CD4-positive, alpha-beta memory T cell (primary cell): ENCODE results near the gene STRA6. TPM values are rescaled to one million over a fixed set of nuclear protein-coding genes. Genes with fewer than 3 reads are reported as not detected.

ENCODE experiments used
- CTCF ChIA-PET: fragments of 350-600 bp; sonication (Branson Sonifier 250); formaldehyde crosslinking; loops from one replicate; lab custom pipeline; 2021; ENCODE audit warnings: inconsistent platforms; ENCODE audit not compliant: partially characterized antibody; lab: Charles Lee
- POLR2A ChIA-PET: fragments of 350-600 bp; sonication (Branson Sonifier 250); formaldehyde crosslinking; loops from one replicate; lab custom pipeline; 2021; ENCODE audit not compliant: partially characterized antibody; lab: Charles Lee
- DNase-seq, 5 donors: peaks; one replicate each; pipeline versions ENCODE4 v3.0.0 to v3.0.0-alpha.2; 2020 to 2022; ENCODE audit warnings: mixed read lengths in 1 of 5
- H3K27ac ChIP-seq: one replicate; pipeline ENCODE4 v1.7.0; 2013; ENCODE audit warnings: low read depth, low read length
- H3K27me3 ChIP-seq: 2 replicates; pipeline ENCODE4 v1.7.0; 2013; ENCODE audit warnings: mild to moderate bottlenecking, low read length, moderate library complexity; ENCODE audit not compliant: insufficient read depth
- H3K36me3 ChIP-seq: 2 replicates; pipeline ENCODE4 v1.7.0; 2013; ENCODE audit warnings: mild to moderate bottlenecking, low read length, moderate library complexity; ENCODE audit not compliant: insufficient read depth
- H3K4me1 ChIP-seq: 2 replicates; pipeline ENCODE4 v1.7.0; 2013; ENCODE audit warnings: mild to moderate bottlenecking, low read length, moderate library complexity; ENCODE audit not compliant: insufficient read depth
- H3K4me3 ChIP-seq, 2 donors: one replicate each; pipeline ENCODE4 v1.7.0; 2013; ENCODE audit warnings: low read length in 2 of 2, mild to moderate bottlenecking in 1 of 2
- H3K9me3 ChIP-seq, 2 donors: one replicate each; pipeline ENCODE4 v1.7.0; 2013; ENCODE audit warnings: low read length in 2 of 2, control low read depth in 1 of 2; ENCODE audit not compliant: control insufficient read depth in 1 of 2
- H3K27ac Mint-ChIP-seq, 7 donors: one replicate each; pipeline ENCODE4 v1.8.0; 2020 to 2021; ENCODE audit warnings: mixed read lengths in 7 of 7, mild to moderate bottlenecking in 6 of 7, inconsistent platforms in 3 of 7, moderate library complexity in 3 of 7
- H3K27me3 Mint-ChIP-seq, 2 donors: one replicate each; pipeline ENCODE4 v1.8.0; 2020 to 2021; ENCODE audit warnings: mixed read lengths in 2 of 2
- H3K36me3 Mint-ChIP-seq, 2 donors: one replicate each; pipeline ENCODE4 v1.8.0; 2020 to 2021; ENCODE audit warnings: mixed read lengths in 2 of 2, inconsistent platforms in 1 of 2, mild to moderate bottlenecking in 1 of 2
- H3K4me1 Mint-ChIP-seq, 4 donors: one replicate each; pipeline ENCODE4 v1.8.0; 2020 to 2021; ENCODE audit warnings: mixed read lengths in 4 of 4, mild to moderate bottlenecking in 1 of 4
- H3K4me3 Mint-ChIP-seq, 8 donors: one replicate each; pipeline ENCODE4 v1.8.0; 2020 to 2021; ENCODE audit warnings: mixed read lengths in 8 of 8, mild to moderate bottlenecking in 7 of 8, moderate library complexity in 6 of 8, inconsistent platforms in 3 of 8
- H3K9me3 Mint-ChIP-seq, 8 donors: one replicate each; pipeline ENCODE4 v1.8.0; 2020 to 2021; ENCODE audit warnings: mixed read lengths in 8 of 8, mild to moderate bottlenecking in 5 of 8, inconsistent platforms in 3 of 8, moderate library complexity in 1 of 8
- intact Hi-C: fragments of 100-400 bp; cut with micrococcal nuclease; formaldehyde crosslinking; loops from one replicate; pipeline ENCODE4 v1.15.1; 2023
- polyA plus RNA-seq, 2 donors: library from polyadenylated mRNA; unstranded; fragments of 300-500 nt; fragmentation: Illumina TruSeq; gene quantifications; one replicate each; pipeline ENCODE4 v1.2.3, GENCODE V29; 2021
- total RNA-seq, 2 experiments: library from RNA; stranded (reverse); gene quantifications; one replicate each; pipeline ENCODE4 v1.2.3, GENCODE V29; 2021

Gene STRA6
- total and polyA plus RNA-seq, 4 experiments from 2014 or later: not detected

- ChIA-PET POLR2A (no interaction called here), CTCF (no interaction called here)
- H3K27ac ChIP-seq: no peak overlapping the region
- DNase-seq: no peak
- Mint-ChIP-seq H3K9me3 (peaks cover 0 to 10% (median 5%) of the 10 kb centered on the region in 8 donors), H3K27ac (no peak overlapping the region), H3K4me3 (no peak overlapping the region), H3K4me1 (no peaks in the 10 kb centered on the region), H3K36me3 (no peaks in the 10 kb centered on the region), H3K27me3 (peaks cover 19 to 20% of the 10 kb centered on the region in 2 donors)
- H3K27me3 ChIP-seq: no peaks in the 10 kb centered on the region
- H3K4me3 ChIP-seq: no peak overlapping the region
- H3K9me3 ChIP-seq: no peaks in the 10 kb centered on the region
- H3K36me3 ChIP-seq: no peaks in the 10 kb centered on the region
- no peaks in the 10 kb centered on the region for H3K4me1 ChIP-seq
- intact Hi-C loops: no loop called here
Observed at GRCh38 chr15:74146277-74146800, 56.2 kb downstream of the STRA6 start.

DNA sequence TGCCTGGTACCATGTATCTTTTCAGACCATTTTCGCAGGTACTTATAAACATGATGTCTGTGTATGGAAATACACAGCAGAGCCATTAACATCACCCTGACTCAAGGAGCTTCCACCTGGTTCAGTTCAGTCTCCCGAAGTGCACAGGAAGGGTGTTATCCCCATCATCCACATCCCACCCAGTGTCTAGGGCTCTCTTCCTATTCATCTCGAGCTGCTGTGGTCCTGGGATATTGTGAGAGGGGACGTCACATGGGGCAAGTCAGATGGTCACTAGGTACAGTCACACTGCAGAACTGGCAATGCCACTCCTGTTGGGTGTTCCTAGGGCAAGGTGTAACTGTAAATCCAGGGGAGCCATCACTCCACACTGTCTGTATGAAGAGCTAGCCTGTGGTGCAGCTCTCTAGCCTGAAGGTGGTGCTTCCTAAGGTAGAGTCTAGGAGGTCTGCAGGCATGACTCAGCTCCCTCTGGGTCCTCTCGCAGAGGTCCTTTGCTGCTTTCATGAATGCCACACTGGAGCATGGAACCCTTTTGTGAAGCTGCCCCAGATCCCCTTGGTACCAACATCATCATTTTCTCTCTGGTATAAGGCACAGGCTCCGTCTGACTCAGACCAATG lies 58.3 kb downstream of the STRA6 start:
- POLR2A ChIA-PET: no interaction called here
- no peak for DNase-seq
- Mint-ChIP-seq H3K4me1 (no peaks in the 10 kb centered on the region), H3K36me3 (no peaks in the 10 kb centered on the region), H3K27me3 (peaks cover 23 to 31% of the 10 kb centered on the region in 2 donors), H3K9me3 (peaks cover 0 to 10% (median 5%) of the 10 kb centered on the region in 8 donors), H3K27ac (no peak overlapping the region), H3K4me3 (no peak overlapping the region)
- no peaks in the 10 kb centered on the region for H3K27me3 ChIP-seq
- no peak overlapping the region for H3K4me3 ChIP-seq
- intact Hi-C loops: no loop called here
- no peaks in the 10 kb centered on the region for H3K4me1 ChIP-seq
- H3K9me3 ChIP-seq: no peaks in the 10 kb centered on the region
- H3K36me3 ChIP-seq: no peaks in the 10 kb centered on the region
- CTCF ChIA-PET: no interaction called here
- no peak overlapping the region for H3K27ac ChIP-seq

GRCh38 chr15:74141591-74141990 lies 61.0 kb downstream of the STRA6 start:
- H3K9me3 ChIP-seq: no peaks in the 10 kb centered on the region
- CTCF ChIA-PET: no interaction called here
- POLR2A ChIA-PET: no interaction called here
- Mint-ChIP-seq H3K4me3 (no peak overlapping the region), H3K27me3 (peaks cover 33 to 45% of the 10 kb centered on the region in 2 donors), H3K27ac (no peak overlapping the region), H3K9me3 (peaks cover 0 to 5% (median 3%) of the 10 kb centered on the region in 8 donors), H3K36me3 (no peaks in the 10 kb centered on the region), H3K4me1 (peaks cover 6 to 9% (median 8%) of the 10 kb centered on the region in 4 donors)
- no peak overlapping the region for H3K4me3 ChIP-seq
- H3K36me3 ChIP-seq: no peaks in the 10 kb centered on the region
- H3K4me1 ChIP-seq: peaks cover 8% of the 10 kb centered on the region
- intact Hi-C loops: no loop called here
- peaks cover 18% of the 10 kb centered on the region for H3K27me3 ChIP-seq
- no peak for DNase-seq
- H3K27ac ChIP-seq: no peak overlapping the region

DNA sequence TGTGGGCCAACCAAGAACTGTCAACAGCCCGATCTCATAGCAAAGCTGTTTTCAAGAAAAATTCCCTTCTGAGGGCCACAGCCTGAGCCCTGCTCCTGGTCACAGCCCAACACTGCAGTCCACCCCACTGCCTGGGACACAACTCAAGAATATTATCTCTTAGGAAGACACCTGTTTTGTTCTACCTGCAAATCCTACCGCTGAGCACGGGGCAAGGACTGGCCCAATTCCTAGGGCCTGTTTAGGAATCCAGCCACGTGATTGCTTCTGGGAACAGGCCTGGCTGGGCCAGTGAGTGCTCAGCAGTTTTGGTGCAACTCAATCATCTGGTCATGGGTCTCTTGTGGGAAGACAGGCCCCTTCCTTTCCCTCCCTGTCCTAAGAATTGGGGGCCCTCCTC lies 63.9 kb downstream of the STRA6 start:
- no peak overlapping the region for H3K27ac ChIP-seq
- CTCF ChIA-PET: no interaction called here
- no peak overlapping the region for H3K27ac Mint-ChIP-seq
- peaks cover 11 to 26% (median 18%) of the 10 kb centered on the region in 4 donors for H3K4me1 Mint-ChIP-seq
- no peaks in the 10 kb centered on the region for H3K9me3 Mint-ChIP-seq
- H3K4me3 ChIP-seq: no peak overlapping the region
- H3K27me3 ChIP-seq: peaks cover 19% of the 10 kb centered on the region
- peak overlapping the region in 1 of 8 donors; percentile 20 for H3K4me3 Mint-ChIP-seq
- POLR2A ChIA-PET: no interaction called here
- intact Hi-C loops: no loop called here
- peaks cover 38 to 48% of the 10 kb centered on the region in 2 donors for H3K27me3 Mint-ChIP-seq
- no peaks in the 10 kb centered on the region for H3K9me3 ChIP-seq
- H3K36me3 ChIP-seq: no peaks in the 10 kb centered on the region
- DNase-seq: no peak
- no peaks in the 10 kb centered on the region for H3K36me3 Mint-ChIP-seq
- peaks cover 15% of the 10 kb centered on the region for H3K4me1 ChIP-seq

- CTCF ChIA-PET: interaction anchor here (0.6 kb wide), 1 partner anchor 138 kb away, joined by 3 read pairs; no protein-coding TSS in a partner anchor
- H3K4me1 Mint-ChIP-seq: peaks cover 11 to 26% (median 18%) of the 10 kb centered on the region in 4 donors
- no peak for DNase-seq
- H3K27ac ChIP-seq: no peak overlapping the region
- H3K27me3 ChIP-seq: peaks cover 23% of the 10 kb centered on the region
- intact Hi-C loops: no loop called here
- H3K9me3 Mint-ChIP-seq: no peaks in the 10 kb centered on the region
- H3K4me1 ChIP-seq: peaks cover 15% of the 10 kb centered on the region
- no peak overlapping the region for H3K4me3 ChIP-seq
- H3K36me3 ChIP-seq: no peaks in the 10 kb centered on the region
- peak overlapping the region in 5 of 8 donors; percentile 29 to 83 (median 50) for H3K4me3 Mint-ChIP-seq
- no peaks in the 10 kb centered on the region for H3K36me3 Mint-ChIP-seq
- POLR2A ChIA-PET: no interaction called here
- H3K27me3 Mint-ChIP-seq: peaks cover 40 to 53% of the 10 kb centered on the region in 2 donors
- peak overlapping the region in 1 of 7 donors; percentile 59 for H3K27ac Mint-ChIP-seq
- no peaks in the 10 kb centered on the region for H3K9me3 ChIP-seq
Observed at GRCh38 chr15:74137537-74137894, 65.1 kb downstream of the STRA6 start.

DNA sequence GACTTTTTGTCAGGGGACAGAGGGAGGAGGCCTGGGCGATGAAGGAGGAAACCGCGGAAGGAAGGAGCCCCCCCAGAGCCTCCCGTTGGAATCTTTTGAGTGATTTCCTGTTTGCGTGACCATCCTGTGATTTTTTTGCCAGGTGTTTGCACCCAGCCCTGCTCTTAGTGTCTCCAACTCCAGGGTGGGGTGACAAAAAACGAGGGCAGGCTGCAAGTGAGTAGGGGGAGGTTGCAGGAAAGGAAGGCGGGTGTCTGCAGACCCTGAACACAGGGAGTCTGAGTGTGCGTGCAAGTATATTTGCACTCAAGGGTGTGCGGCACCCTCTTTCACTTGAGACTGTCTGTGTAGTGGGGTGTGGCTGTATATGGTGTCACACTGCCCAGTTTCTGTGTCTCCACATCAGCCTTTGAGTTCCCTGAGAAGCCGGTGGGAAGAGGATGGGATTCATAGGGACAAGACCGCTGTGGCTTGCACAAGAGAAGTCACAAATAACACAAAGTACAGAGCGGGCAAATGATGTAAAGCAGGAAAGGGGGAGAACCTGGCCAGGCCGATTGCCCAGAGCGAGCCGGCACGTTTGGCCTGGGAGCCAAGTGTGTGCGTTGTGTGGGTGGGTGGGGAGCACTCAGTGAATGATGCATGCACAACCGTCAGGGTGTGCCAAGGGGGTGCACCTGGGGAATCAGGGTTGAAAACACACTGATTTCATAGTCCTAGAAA lies 65.6 kb downstream of the STRA6 start:
- H3K27ac Mint-ChIP-seq: no peak overlapping the region
- H3K9me3 Mint-ChIP-seq: no peaks in the 10 kb centered on the region
- H3K36me3 Mint-ChIP-seq: no peaks in the 10 kb centered on the region
- H3K4me3 Mint-ChIP-seq: peak overlapping the region; percentile 69 to 83 (median 76)
- Histone ChIP-seq H3K4me3 (peak overlapping the region in 1 of 2 donors; percentile 27), H3K27ac (no peak overlapping the region), H3K4me1 (peaks cover 15% of the 10 kb centered on the region), H3K27me3 (peaks cover 28% of the 10 kb centered on the region), H3K36me3 (no peaks in the 10 kb centered on the region), H3K9me3 (no peaks in the 10 kb centered on the region)
- intact Hi-C loops: no loop called here
- CTCF ChIA-PET: no interaction called here
- POLR2A ChIA-PET: no interaction called here
- H3K27me3 Mint-ChIP-seq: peaks cover 41 to 55% of the 10 kb centered on the region in 2 donors
- peaks cover 11 to 29% (median 20%) of the 10 kb centered on the region in 4 donors for H3K4me1 Mint-ChIP-seq
- no peak for DNase-seq

DNA sequence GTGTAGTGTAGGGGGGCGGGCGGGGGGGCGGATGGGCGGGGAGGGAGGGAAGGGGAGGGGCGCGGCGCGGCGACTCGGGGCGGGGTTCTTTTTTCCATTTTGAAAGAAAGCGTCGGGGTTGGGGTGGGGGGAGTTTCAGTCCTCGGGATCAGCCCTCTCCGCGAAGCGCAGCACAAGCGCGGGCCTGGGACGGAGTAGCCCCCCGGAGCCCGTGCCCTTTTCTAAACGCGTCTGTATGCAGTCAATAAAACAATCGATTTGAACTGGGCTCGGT lies 66.1 kb downstream of the STRA6 start:
- Histone ChIP-seq H3K27me3 (peaks cover 33% of the 10 kb centered on the region), H3K36me3 (no peaks in the 10 kb centered on the region), H3K27ac (no peak overlapping the region), H3K4me1 (peaks cover 15% of the 10 kb centered on the region), H3K4me3 (peak overlapping the region in 1 of 2 donors; percentile 27), H3K9me3 (no peaks in the 10 kb centered on the region)
- ChIA-PET POLR2A (no interaction called here), CTCF (no interaction called here)
- H3K9me3 Mint-ChIP-seq: no peaks in the 10 kb centered on the region
- H3K27me3 Mint-ChIP-seq: peaks cover 46 to 60% of the 10 kb centered on the region in 2 donors
- no peak for DNase-seq
- H3K4me1 Mint-ChIP-seq: peaks cover 11 to 34% (median 22%) of the 10 kb centered on the region in 4 donors
- no peaks in the 10 kb centered on the region for H3K36me3 Mint-ChIP-seq
- H3K27ac Mint-ChIP-seq: no peak overlapping the region
- H3K4me3 Mint-ChIP-seq: peak overlapping the region; percentile 69 to 83 (median 76)
- intact Hi-C loops: no loop called here
